ENCODE data around the gene FNTB. TPM values are rescaled to one million over a fixed set of nuclear protein-coding genes. Genes with fewer than 3 reads are reported as not detected.

FNTB gene
- polyA plus RNA-seq, 3 donors, result 12.3 to 14.2 (median 14.1) TPM

GRCh38 chr14:65011538-65011937, 24.8 kb downstream of the FNTB start:
- no peak overlapping the region for H3K27ac ChIP-seq (ENCODE audit: low read depth in 1 of 2, low read length in 2 of 2)
- H3K9ac ChIP-seq (ENCODE audit: insufficient read depth, low read length, poor library complexity, severe bottlenecking), result no peak overlapping the region
- H3K4me1 Mint-ChIP-seq, result peaks cover 12% of the 10 kb centered on the region
- no peaks in the 10 kb centered on the region for H3K9me3 Mint-ChIP-seq
- H3K4me3 Mint-ChIP-seq, result no peak overlapping the region
- DNase-seq, result no peak
- H3K9me3 ChIP-seq (replicated peaks in 1 of 2; ENCODE audit: control insufficient read depth in 1 of 2, insufficient read depth in 1 of 2, low read length in 2 of 2), result no peaks in the 10 kb centered on the region
- no peak overlapping the region for H2AFZ ChIP-seq (ENCODE audit: insufficient read depth, low read depth, low read length, poor library complexity, severe bottlenecking)
- intact Hi-C loops (cut with micrococcal nuclease), result no loop called here
- no peak for TF ChIP-seq CTCF (IDR thresholded peaks at IDR 0.05)
- H3K36me3 Mint-ChIP-seq, result peaks cover 74 to 87% of the 10 kb centered on the region in 2 donors
- H3K27me3 Mint-ChIP-seq (ENCODE audit: low read depth in 3 of 3), result peaks cover 0 to 1% (median 0%) of the 10 kb centered on the region in 3 donors
- H4K20me1 ChIP-seq (ENCODE audit: insufficient read depth, low read length), result no peaks in the 10 kb centered on the region
- H3K27ac Mint-ChIP-seq, result peak overlapping the region in 2 of 7 donors; percentile 20 to 23
- no peak overlapping the region for H3K4me3 ChIP-seq (replicated peaks in 1 of 3; ENCODE audit: low read depth in 2 of 3, low read length in 3 of 3)
- H3K4me1 ChIP-seq (ENCODE audit: control insufficient read depth in 1 of 2, insufficient read depth in 2 of 2, low read length in 2 of 2), result peaks cover 12 to 14% of the 10 kb centered on the region in 2 donors
- H3K36me3 ChIP-seq (replicated peaks in 1 of 2; ENCODE audit: control insufficient read depth in 1 of 2, insufficient read depth in 2 of 2, low read length in 2 of 2), result peaks cover 40 to 96% of the 10 kb centered on the region in 2 donors
- H3K4me2 ChIP-seq (replicated peaks; ENCODE audit: extremely low read depth, low read length, poor library complexity, severe bottlenecking), result no peak overlapping the region
- WGBS (ENCODE audit: insufficient coverage), result 100% methylated on average over 8 of the region's 10 CpGs
- peaks cover 5% of the 10 kb centered on the region for H3K79me2 ChIP-seq (ENCODE audit: insufficient read depth, low read length)
- H3K27me3 ChIP-seq (ENCODE audit: control insufficient read depth in 2 of 2, insufficient read depth in 2 of 2, low read length in 2 of 2), result no peaks in the 10 kb centered on the region

- intact Hi-C loops (cut with micrococcal nuclease), result no loop called here
- H3K36me3 ChIP-seq (replicated peaks in 1 of 2; ENCODE audit: control insufficient read depth in 1 of 2, insufficient read depth in 2 of 2, low read length in 2 of 2), result peaks cover 47 to 98% of the 10 kb centered on the region in 2 donors
- H2AFZ ChIP-seq (ENCODE audit: insufficient read depth, low read depth, low read length, poor library complexity, severe bottlenecking), result no peak overlapping the region
- H4K20me1 ChIP-seq (ENCODE audit: insufficient read depth, low read length), result no peaks in the 10 kb centered on the region
- peaks cover 12 to 14% of the 10 kb centered on the region in 2 donors for H3K4me1 ChIP-seq (ENCODE audit: control insufficient read depth in 1 of 2, insufficient read depth in 2 of 2, low read length in 2 of 2)
- Mint-ChIP-seq H3K9me3 (no peaks in the 10 kb centered on the region), H3K4me3 (no peak overlapping the region), H3K27ac (peak overlapping the region in 2 of 7 donors; percentile 22 to 37), H3K27me3 (ENCODE audit: low read depth in 3 of 3) (peaks cover 0 to 1% (median 0%) of the 10 kb centered on the region in 3 donors), H3K36me3 (peaks cover 76 to 90% of the 10 kb centered on the region in 2 donors), H3K4me1 (peaks cover 12% of the 10 kb centered on the region)
- 100% methylated on average over 1 of the region's 4 CpGs for WGBS (ENCODE audit: insufficient coverage)
- no peaks in the 10 kb centered on the region for H3K9me3 ChIP-seq (replicated peaks in 1 of 2; ENCODE audit: control insufficient read depth in 1 of 2, insufficient read depth in 1 of 2, low read length in 2 of 2)
- peaks cover 5% of the 10 kb centered on the region for H3K79me2 ChIP-seq (ENCODE audit: insufficient read depth, low read length)
- no peak overlapping the region for H3K4me2 ChIP-seq (replicated peaks; ENCODE audit: extremely low read depth, low read length, poor library complexity, severe bottlenecking)
- TF ChIP-seq CTCF (IDR thresholded peaks at IDR 0.05), result no peak
- H3K4me3 ChIP-seq (replicated peaks in 1 of 3; ENCODE audit: low read depth in 2 of 3, low read length in 3 of 3), result no peak overlapping the region
- H3K27ac ChIP-seq (ENCODE audit: low read depth in 1 of 2, low read length in 2 of 2), result peak overlapping the region in 1 of 2 donors; percentile 52
- no peak overlapping the region for H3K9ac ChIP-seq (ENCODE audit: insufficient read depth, low read length, poor library complexity, severe bottlenecking)
- no peak for DNase-seq
- H3K27me3 ChIP-seq (ENCODE audit: control insufficient read depth in 2 of 2, insufficient read depth in 2 of 2, low read length in 2 of 2), result no peaks in the 10 kb centered on the region
These were observed 25.7 kb downstream of the FNTB start for GRCh38 chr14:65012353-65012752.

Measured in CD14-positive monocyte (primary cell).